Prostate gland (tissue), 2 donors: ENCODE measurements around the gene KIF7. TPM values are rescaled to one million over a fixed set of nuclear protein-coding genes. Genes with fewer than 3 reads are reported as not detected.

ENCODE experiments used
- DNase-seq: peaks from one replicate; pipeline ENCODE4 v3.0.0-alpha.2; 2019; ENCODE audit warnings: low spot score
- H3K27ac ChIP-seq, 2 donors: fragments of 200-600 bp; sonication (generic); 2 replicates each; pipeline ENCODE4 v1.5.1; 2017 to 2019
- H3K27me3 ChIP-seq: fragments of 200-600 bp; sonication (generic); replicated peaks from 2 replicates; pipeline ENCODE4 v1.5.1; 2019; ENCODE audit not compliant: insufficient read depth
- H3K36me3 ChIP-seq, 2 donors: fragments of 200-600 bp; sonication (generic); 1 replicate in 1 of 2; 2 replicates in 1 of 2; pipeline versions ENCODE4 v1.5.1 to v1.8.1; 2017 to 2019
- H3K4me1 ChIP-seq: fragments of 200-600 bp; sonication (generic); replicated peaks from 2 replicates; pipeline ENCODE4 v1.5.1; 2019
- H3K4me3 ChIP-seq, 2 donors: fragments of 200-600 bp; sonication (generic); 2 replicates each; pipeline ENCODE4 v1.5.1; 2017 to 2019
- H3K9me3 ChIP-seq: fragments of 200-600 bp; sonication (generic); 2 replicates; pipeline ENCODE4 v1.5.1; 2017
- POLR2A ChIP-seq: fragments of 450-650 bp; IDR thresholded peaks from one replicate; pipeline ENCODE4 v1.6.1; 2016; ENCODE audit warnings: antibody characterized with exemption, mild to moderate bottlenecking
- POLR2AphosphoS5 ChIP-seq: sonication (generic); formaldehyde crosslinking; IDR thresholded peaks from one replicate; pipeline ENCODE4 v1.6.1; 2017; ENCODE audit warnings: antibody characterized with exemption
- WGBS: methylation state at CpG from one replicate; pipeline ENCODE4 v1.1.5; 2018; 5-methylcytosine and 5-hydroxymethylcytosine counted together
- intact Hi-C: fragments of 100-400 bp; cut with DNase I; formaldehyde crosslinking; loops from one replicate; pipeline ENCODE4 v1.14.2; 2022
- total RNA-seq, 2 donors: library from RNA; depleted of rRNA; stranded (reverse); fragments of >200 nt; gene quantifications; one replicate each; pipeline ENCODE4 v1.1.0, GENCODE V29; 2016
- TF ChIP-seq, protein P1 (sequence below), 4 experiments: fragments of 200-600 bp in 2 of 4; fragments of 450-650 bp in 2 of 4; sonication (generic) in 2 of 4; IDR thresholded peaks; 1 replicate in 3 of 4; 2 replicates in 1 of 4; pipeline ENCODE4 v1.5.1; 2016 to 2019; ENCODE audit warnings: antibody characterized with exemption in 4 of 4, mild to moderate bottlenecking in 2 of 4, moderate library complexity in 2 of 4

KIF7 gene
- total RNA-seq, 2 donors from 2014 or later: 4.1 to 10.3 TPM

- WGBS: 97% methylated on average over 6 of the region's 8 CpGs
- Histone ChIP-seq H3K36me3 (no peaks in the 10 kb centered on the region), H3K27me3 (no peaks in the 10 kb centered on the region), H3K4me3 (no peak overlapping the region), H3K4me1 (no peaks in the 10 kb centered on the region), H3K9me3 (no peaks in the 10 kb centered on the region), H3K27ac (no peak overlapping the region)
- no peak for DNase-seq
- intact Hi-C loops: loop anchor here (10.0 kb wide), 1 partner anchor 99 kb away; no protein-coding TSS in a partner anchor
- TF ChIP-seq POLR2AphosphoS5 (no peak), POLR2A (no peak)
- TF ChIP-seq, protein P1, sequence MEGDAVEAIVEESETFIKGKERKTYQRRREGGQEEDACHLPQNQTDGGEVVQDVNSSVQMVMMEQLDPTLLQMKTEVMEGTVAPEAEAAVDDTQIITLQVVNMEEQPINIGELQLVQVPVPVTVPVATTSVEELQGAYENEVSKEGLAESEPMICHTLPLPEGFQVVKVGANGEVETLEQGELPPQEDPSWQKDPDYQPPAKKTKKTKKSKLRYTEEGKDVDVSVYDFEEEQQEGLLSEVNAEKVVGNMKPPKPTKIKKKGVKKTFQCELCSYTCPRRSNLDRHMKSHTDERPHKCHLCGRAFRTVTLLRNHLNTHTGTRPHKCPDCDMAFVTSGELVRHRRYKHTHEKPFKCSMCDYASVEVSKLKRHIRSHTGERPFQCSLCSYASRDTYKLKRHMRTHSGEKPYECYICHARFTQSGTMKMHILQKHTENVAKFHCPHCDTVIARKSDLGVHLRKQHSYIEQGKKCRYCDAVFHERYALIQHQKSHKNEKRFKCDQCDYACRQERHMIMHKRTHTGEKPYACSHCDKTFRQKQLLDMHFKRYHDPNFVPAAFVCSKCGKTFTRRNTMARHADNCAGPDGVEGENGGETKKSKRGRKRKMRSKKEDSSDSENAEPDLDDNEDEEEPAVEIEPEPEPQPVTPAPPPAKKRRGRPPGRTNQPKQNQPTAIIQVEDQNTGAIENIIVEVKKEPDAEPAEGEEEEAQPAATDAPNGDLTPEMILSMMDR (IDR thresholded peaks at IDR 0.05): no peak
Observed at GRCh38 chr15:89645680-89646079, 9.6 kb downstream of the KIF7 start.

DNA sequence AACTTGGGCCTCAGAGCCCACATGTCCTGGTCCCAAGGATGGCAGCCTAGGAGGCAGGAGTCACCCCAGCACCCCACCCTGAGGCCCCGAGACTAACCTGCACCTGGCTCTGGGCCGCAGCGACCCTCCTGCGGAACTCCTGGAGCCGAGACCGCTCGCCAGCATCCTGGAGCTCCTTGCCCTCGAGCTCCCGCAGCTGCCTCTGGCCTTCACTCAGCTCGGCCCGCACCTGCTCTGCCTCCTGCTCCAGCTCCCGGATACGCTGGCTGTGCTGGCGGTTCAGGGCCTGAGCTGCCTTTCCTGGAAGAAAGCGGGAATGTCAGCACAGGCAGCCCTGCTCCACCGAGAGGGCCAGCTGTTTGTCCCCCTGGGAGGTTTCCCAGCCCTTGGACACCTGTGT is 13.2 kb downstream of the KIF7 start:
- WGBS: 96% methylated on average over 13 of the region's 16 CpGs
- Histone ChIP-seq H3K27me3 (no peaks in the 10 kb centered on the region), H3K27ac (no peak overlapping the region), H3K9me3 (no peaks in the 10 kb centered on the region), H3K36me3 (no peaks in the 10 kb centered on the region), H3K4me3 (no peak overlapping the region), H3K4me1 (no peaks in the 10 kb centered on the region)
- DNase-seq: no peak
- intact Hi-C loops: loop anchor here (10.0 kb wide), 1 partner anchor 103 kb away; no protein-coding TSS in a partner anchor
- TF ChIP-seq POLR2AphosphoS5: no peak
- no peak for TF ChIP-seq POLR2A
- TF ChIP-seq, protein P1 (IDR thresholded peaks at IDR 0.05): no peak

DNA sequence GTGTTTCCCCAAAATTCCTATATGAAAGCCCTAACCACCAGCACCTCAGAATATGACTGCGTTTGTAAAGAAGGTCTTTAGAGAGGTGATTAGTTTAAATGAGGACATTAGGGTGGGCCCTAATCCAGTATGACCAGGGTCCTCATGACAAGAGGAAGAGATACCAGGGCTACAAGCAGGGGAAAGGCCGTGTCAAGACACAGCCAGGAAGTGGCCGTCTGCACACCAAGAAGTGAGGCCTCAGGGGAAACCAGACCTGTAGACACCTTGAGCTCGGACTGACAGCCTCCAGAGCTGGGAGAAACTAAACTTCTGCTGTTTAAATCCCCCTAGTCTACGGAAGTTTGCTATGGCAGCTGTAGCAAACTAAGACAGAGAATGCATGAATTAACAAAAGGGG is 14.2 kb downstream of the KIF7 start:
- TF ChIP-seq POLR2A: no peak
- no peak for TF ChIP-seq POLR2AphosphoS5
- TF ChIP-seq, protein P1 (IDR thresholded peaks at IDR 0.05): no peak
- no peaks in the 10 kb centered on the region for H3K9me3 ChIP-seq
- DNase-seq: no peak
- H3K27ac ChIP-seq: no peak overlapping the region
- no peaks in the 10 kb centered on the region for H3K4me1 ChIP-seq
- H3K27me3 ChIP-seq: no peaks in the 10 kb centered on the region
- WGBS: 89% methylated on average over 5 of the region's 5 CpGs
- intact Hi-C loops: loop anchor here (10.0 kb wide), 1 partner anchor 104 kb away; no protein-coding TSS in a partner anchor
- H3K4me3 ChIP-seq: no peak overlapping the region
- H3K36me3 ChIP-seq: no peaks in the 10 kb centered on the region

DNA sequence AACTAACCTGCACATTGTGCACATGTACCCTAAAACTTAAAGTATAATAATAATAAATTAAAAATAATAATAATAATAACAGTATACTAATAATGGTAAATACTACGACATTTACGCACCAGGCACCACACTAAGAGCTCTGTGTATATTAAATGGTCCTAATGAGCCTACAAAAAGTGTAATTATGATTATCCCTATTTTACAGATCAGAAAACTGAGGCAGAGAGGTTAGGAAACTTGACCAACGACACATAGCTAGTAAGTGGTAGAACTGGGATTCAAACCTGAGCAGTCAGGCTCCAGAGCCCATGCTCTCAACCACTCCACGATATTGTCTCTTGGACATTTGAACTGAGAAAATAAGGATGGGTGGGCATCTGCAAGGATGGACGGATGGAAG is 15.0 kb downstream of the KIF7 start:
- 99% methylated on average over 5 of the region's 5 CpGs for WGBS

GRCh38 chr15:89633585-89633984 is 21.7 kb downstream of the KIF7 start:
- DNase-seq: no peak
- H3K4me3 ChIP-seq: no peak overlapping the region
- no peaks in the 10 kb centered on the region for H3K36me3 ChIP-seq

More for the DNA sequence above, 15.0 kb downstream of the KIF7 start:
- H3K36me3 ChIP-seq: no peaks in the 10 kb centered on the region
- H3K27ac ChIP-seq: no peak overlapping the region
- TF ChIP-seq POLR2A (no peak), POLR2AphosphoS5 (no peak)
- TF ChIP-seq, protein P1 (IDR thresholded peaks at IDR 0.05): no peak
- H3K9me3 ChIP-seq: no peaks in the 10 kb centered on the region
- intact Hi-C loops: loop anchor here (10.0 kb wide), 1 partner anchor 105 kb away; no protein-coding TSS in a partner anchor
- DNase-seq: no peak
- no peaks in the 10 kb centered on the region for H3K4me1 ChIP-seq
- H3K27me3 ChIP-seq: no peaks in the 10 kb centered on the region
- H3K4me3 ChIP-seq: no peak overlapping the region

More at GRCh38 chr15:89633585-89633984, 21.7 kb downstream of the KIF7 start:
- Histone ChIP-seq H3K4me1 (no peaks in the 10 kb centered on the region), H3K27me3 (no peaks in the 10 kb centered on the region), H3K9me3 (no peaks in the 10 kb centered on the region), H3K27ac (no peak overlapping the region)
- 94% methylated on average over 23 of the region's 23 CpGs for WGBS
- intact Hi-C loops: no loop called here
- TF ChIP-seq, protein P1 (IDR thresholded peaks at IDR 0.05): no peak
- TF ChIP-seq POLR2A (no peak), POLR2AphosphoS5 (no peak)
